ENCODE data around the gene SLC22A23.
"Not testable (repeated sequence)": the region's sequence is repeated elsewhere in the genome, so short reads cannot be mapped to it uniquely, and the experiment has no call there.

GRCh38 chr6:3244832-3245161 is 212.1 kb downstream of the SLC22A23 start:
- TF ChIP-seq CTCF (IDR thresholded peaks at IDR 0.05); EZH2 (IDR thresholded peaks at IDR 0.05; ENCODE audit: borderline replicate concordance, insufficient read depth, low read depth, low read length, poor library complexity, severe bottlenecking): not testable (repeated sequence)
